Motor neuron (in vitro differentiated cells): Measurements from ENCODE around the gene FAM24A. TPM values are rescaled to one million over a fixed set of nuclear protein-coding genes. Genes with fewer than 3 reads are reported as not detected.
"Not testable (repeated sequence)": the region's sequence is repeated elsewhere in the genome, so short reads cannot be mapped to it uniquely, and the experiment has no call there.

Experiments
- ATAC-seq, 8 experiments: fragments of 200-7000 bp; cut with Tn5 transposase; replicated peaks in 6 of 8; 2 replicates each; pipeline ENCODE4 v1.8.0; 2021; ENCODE audit warnings: mild to moderate bottlenecking in 8 of 8, moderate library complexity in 8 of 8
- H3K27ac ChIP-seq, 2 donors: fragments of 250-450 bp; sonication (Bioruptor Pico); 2 replicates each; pipeline ENCODE4 v1.9.0; 2021; ENCODE audit warnings: antibody characterized with exemption in 2 of 2, mild to moderate bottlenecking in 2 of 2, moderate library complexity in 1 of 2
- H3K4me1 ChIP-seq, 2 donors: fragments of 250-450 bp; sonication (Bioruptor Pico); replicated peaks in 1 of 2; 2 replicates each; pipeline ENCODE4 v1.6.1; 2021; ENCODE audit warnings: antibody characterized with exemption in 2 of 2, mild to moderate bottlenecking in 2 of 2, moderate library complexity in 1 of 2
- H3K4me3 ChIP-seq, 5 donors: fragments of 250-450 bp; sonication (Bioruptor Pico); 2 replicates each; pipeline ENCODE4 v1.9.0; 2021; ENCODE audit warnings: antibody characterized with exemption in 5 of 5, mild to moderate bottlenecking in 5 of 5, moderate library complexity in 4 of 5
- WGBS, 10 experiments: fragments of 450-650 bp; shearing (Covaris generic); methylation state at CpG; one replicate each; pipeline ENCODE4 v1.0.0; 2022; 5-methylcytosine and 5-hydroxymethylcytosine counted together
- in situ Hi-C, 9 experiments: fragments of 400-800 bp; cut with MboI; loops; one replicate each; pipeline ENCODE4 v1.15.0; 2021; ENCODE audit warnings: low sequenced_read_pairs in 9 of 9, low pct_unique_long_range_greater_than_20kb in 2 of 9; ENCODE audit not compliant: unreplicated experiment in 9 of 9
- total RNA-seq, 8 experiments: library from RNA; unstranded; fragments of 300-600 nt; gene quantifications; 2 replicates each; pipeline versions ENCODE4 v1.2.3 to v1.2.4, GENCODE V29; 2022

FAM24A gene
- total RNA-seq, 8 experiments from 2014 or later = not detected

DNA sequence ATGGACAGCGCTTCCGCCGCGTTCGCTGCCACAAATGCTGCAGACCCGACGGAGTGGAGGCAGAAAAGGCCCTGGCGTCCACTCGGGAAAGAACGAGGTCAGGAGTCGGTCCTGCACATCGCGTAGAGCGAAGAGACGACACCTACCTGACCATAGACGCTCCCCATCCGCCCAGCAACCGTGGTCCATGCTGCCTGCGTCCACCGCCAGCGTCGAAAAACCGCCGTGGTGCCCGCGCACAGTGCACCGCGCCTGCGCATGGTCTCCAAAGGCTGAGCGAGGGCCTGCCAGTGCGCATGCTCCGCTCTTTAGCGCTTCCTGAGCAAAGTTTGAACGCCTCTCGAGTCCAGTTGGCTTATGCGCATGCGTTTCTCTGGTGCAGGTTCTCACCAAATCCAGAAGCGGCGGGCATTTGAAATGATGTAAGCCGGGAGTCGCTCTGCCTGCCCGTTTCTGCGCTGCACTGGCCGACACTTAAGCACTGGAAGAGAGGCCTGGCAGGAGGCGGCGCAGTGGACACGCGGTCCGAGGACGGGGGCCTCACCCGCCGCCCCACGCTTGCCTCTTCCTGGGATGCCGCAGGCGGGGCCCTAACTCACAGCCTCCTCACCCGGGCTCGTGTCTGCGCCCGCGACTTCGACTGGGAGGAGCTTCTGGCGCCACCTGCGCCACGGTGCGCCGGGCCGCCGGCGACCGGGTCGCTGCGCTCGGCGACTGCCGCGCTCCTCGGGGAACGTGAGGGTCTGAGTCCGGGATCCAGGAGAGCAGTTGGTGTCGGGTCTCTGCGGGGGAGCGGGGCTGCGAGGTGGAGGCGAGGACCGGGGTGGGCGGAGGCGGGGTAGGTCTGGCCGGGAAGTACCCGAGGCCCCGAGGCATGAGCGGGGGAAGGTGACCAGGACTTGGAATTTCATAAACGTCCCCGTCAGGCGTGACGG is 30.8 kb upstream of the FAM24A start, which contains the start of gene FAM24B:
FAM24B (minus strand) TSS at position 243 of the 935 bp plus-strand sequence. CDS start 29,066 bp downstream, outside the sequence.
- ATAC-seq = peak; percentile 69 to 95 (median 92)
- in situ Hi-C loops = no loop called here
- WGBS, 10 experiments = 0 to 93% (median 40%) methylated on average over 5 to 30 of the region's 95 CpGs; no CpG with 5 or more reads in 2 of the 10 experiments
- H3K4me1 ChIP-seq = peaks cover 16 to 28% of the 10 kb centered on the region in 2 donors
- H3K27ac ChIP-seq = peak within 1 kb of the TSS; percentile 26 to 61
- H3K4me3 ChIP-seq = peak within 1 kb of the TSS; percentile 33 to 63 (median 54)

DNA sequence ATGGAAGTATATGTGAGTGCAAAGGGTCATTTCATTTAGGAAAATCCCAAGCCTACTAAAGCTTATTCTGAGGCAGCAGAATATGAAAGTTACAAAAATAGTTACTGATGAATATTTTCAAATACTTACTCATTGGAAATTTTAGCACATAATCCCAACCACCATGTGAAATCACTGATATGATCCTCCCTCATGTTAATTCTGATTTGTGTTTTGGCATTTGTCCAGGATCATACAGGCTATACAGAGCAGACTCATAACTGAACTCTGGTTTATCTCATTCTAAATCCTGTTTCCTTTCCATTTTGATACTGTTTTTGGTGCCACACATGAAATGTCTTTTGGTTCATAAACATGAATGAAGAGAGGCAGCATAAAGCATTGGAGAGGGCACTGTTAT is 27.6 kb upstream of the FAM24A start:
- Histone ChIP-seq H3K4me1 (peaks cover 0 to 9% of the 10 kb centered on the region in 2 donors), H3K27ac (no peak overlapping the region), H3K4me3 (no peak overlapping the region)
- no peak for ATAC-seq
- in situ Hi-C loops = no loop called here

DNA sequence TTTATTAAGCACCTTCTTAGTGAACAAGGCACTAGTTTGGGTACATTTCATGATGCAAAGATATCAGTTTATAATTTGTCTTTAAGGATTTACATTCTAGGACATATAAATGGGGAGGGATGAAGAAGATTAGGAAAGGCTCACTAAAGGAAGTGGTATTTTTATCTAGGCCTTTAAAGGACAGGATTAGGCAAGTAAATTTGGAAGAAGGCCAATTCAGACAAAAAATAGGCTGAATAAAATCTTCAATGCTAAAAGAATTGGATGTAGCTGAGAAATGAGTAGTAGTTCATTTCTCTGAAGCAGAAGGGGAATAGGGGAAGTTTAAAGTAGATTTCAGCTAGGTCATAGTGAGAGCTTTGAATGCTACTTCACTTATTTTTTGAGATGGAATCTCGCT is 26.2 kb upstream of the FAM24A start:
- in situ Hi-C loops = no loop called here
- no peak overlapping the region for H3K27ac ChIP-seq
- H3K4me3 ChIP-seq = no peak overlapping the region
- H3K4me1 ChIP-seq = no peaks in the 10 kb centered on the region
- WGBS, 10 experiments = 91 to 100% (median 96%) methylated on average over 1 of the region's 1 CpG; no CpG with 5 or more reads in 6 of the 10 experiments
- no peak for ATAC-seq

- in situ Hi-C loops = no loop called here
Observed at GRCh38 chr10:122894261-122894944, 16.0 kb upstream of the FAM24A start.

DNA sequence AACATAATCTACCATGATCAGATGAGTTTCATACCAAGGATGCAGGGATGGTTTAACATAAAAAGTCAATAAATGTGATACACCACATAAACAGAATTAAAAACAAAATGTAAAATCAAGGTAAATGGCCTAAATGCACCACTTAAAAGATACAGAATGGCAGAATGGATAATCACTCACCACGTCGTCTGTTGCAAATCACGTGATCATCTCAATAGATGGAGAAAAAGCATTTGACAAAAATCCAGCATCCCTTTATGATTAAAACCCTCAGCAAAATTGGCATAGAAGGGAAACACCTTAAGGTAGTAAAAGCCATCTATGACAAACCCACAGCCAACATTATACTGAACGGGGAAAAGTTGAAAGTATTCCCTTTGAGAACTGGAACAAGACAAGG is 6.5 kb upstream of the FAM24A start:
- ATAC-seq, H3K4me3 ChIP-seq, in situ Hi-C loops, H3K4me1 ChIP-seq, H3K27ac ChIP-seq: not testable (repeated sequence)
- WGBS, 10 experiments = 24 to 100% (median 80%) methylated on average over 3 to 4 of the region's 4 CpGs; no CpG with 5 or more reads in 3 of the 10 experiments

More at GRCh38 chr10:122894261-122894944, 16.0 kb upstream of the FAM24A start:
- Histone ChIP-seq H3K4me3 (no peak overlapping the region), H3K4me1 (no peaks in the 10 kb centered on the region), H3K27ac (no peak overlapping the region)
- ATAC-seq = no peak
- WGBS, 10 experiments = 72 to 98% (median 90%) methylated on average over 3 to 5 of the region's 5 CpGs; no CpG with 5 or more reads in 1 of the 10 experiments

GRCh38 chr10:122911889-122912484 is 1.6 kb downstream of the FAM24A start:
- no peaks in the 10 kb centered on the region for H3K4me1 ChIP-seq
- no peak overlapping the region for H3K27ac ChIP-seq
- peak; percentile 29 to 93 (median 58) for ATAC-seq
- in situ Hi-C loops = no loop called here
- 0 to 60% (median 20%) methylated on average over 1 to 4 of the region's 5 CpGs; no CpG with 5 or more reads in 3 of the 10 experiments for WGBS, 10 experiments
- no peak overlapping the region for H3K4me3 ChIP-seq

- no peak overlapping the region for H3K4me3 ChIP-seq
- no peaks in the 10 kb centered on the region for H3K4me1 ChIP-seq
- WGBS, 10 experiments = no CpG with 5 or more reads among the region's 2 CpGs
- no peak overlapping the region for H3K27ac ChIP-seq
- no peak for ATAC-seq
- in situ Hi-C loops = no loop called here
Observed at GRCh38 chr10:122915700-122916099, 5.3 kb downstream of the FAM24A start.

DNA sequence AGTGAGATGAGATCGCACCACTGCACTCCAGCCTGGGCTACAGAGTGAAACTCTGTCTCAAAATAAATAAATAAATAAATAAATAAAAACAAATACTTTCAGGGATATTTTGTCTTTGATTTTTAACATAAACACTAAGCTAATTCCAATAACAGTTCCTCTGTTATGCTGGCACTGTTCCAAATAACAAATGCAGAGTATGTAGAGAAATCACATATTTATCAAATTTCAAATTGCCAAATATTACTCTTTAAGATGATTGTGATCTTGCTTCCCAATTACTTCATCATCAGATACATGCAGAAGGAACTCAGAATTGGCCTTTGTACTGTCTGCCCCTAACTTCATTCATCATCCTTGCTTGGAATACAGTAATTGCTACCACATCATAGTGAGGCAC is 19.7 kb downstream of the FAM24A start:
- in situ Hi-C loops = no loop called here
- Histone ChIP-seq H3K27ac (no peak overlapping the region), H3K4me3 (no peak overlapping the region), H3K4me1 (no peaks in the 10 kb centered on the region)
- ATAC-seq = no peak
- WGBS, 10 experiments = 100% methylated on average over 1 of the region's 1 CpG; no CpG with 5 or more reads in 6 of the 10 experiments

DNA sequence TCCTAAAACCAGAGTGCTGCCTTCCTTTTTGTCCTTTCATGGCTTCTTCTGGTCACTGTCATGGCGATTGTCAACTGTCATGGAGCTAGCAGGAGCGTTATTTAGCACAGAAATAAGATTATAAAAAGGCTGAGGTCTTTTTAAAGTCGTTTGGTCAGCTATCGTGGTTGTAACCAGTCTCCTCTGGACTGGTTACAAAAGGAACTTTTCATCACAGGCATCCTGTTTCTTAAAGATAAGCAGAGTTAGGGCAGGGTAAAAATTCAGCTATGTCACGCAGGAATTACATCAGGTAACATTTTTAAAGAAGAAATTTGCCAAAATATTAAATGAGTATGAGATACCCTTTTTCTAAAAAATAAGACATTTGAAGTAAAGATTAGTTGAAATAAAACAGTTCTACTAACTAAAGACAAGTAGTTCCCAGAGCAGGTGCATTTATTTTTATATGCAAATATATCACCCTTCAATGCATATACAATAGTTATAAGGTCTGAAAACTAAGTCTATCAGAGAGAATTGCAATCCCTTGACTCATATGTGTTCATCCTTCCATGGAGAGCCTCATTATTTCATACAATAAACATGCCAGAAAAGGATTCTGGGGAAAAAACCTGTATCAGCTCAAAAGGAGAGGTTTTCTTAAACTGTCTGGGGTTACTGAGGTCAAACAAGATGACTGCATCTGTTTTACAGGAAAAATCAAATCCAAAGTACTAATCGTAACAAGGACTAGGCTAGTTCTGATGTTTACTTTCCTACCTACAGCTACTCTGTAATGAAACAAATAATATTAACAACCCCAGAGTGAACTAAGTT is 20.9 kb downstream of the FAM24A start:
- peak in 1 of 8 experiments; percentile 22 for ATAC-seq
- 73 to 100% (median 81%) methylated on average over 4 to 6 of the region's 6 CpGs for WGBS, 10 experiments
- Histone ChIP-seq H3K4me3 (no peak overlapping the region), H3K27ac (no peak overlapping the region), H3K4me1 (no peaks in the 10 kb centered on the region)
- in situ Hi-C loops = no loop called here

DNA sequence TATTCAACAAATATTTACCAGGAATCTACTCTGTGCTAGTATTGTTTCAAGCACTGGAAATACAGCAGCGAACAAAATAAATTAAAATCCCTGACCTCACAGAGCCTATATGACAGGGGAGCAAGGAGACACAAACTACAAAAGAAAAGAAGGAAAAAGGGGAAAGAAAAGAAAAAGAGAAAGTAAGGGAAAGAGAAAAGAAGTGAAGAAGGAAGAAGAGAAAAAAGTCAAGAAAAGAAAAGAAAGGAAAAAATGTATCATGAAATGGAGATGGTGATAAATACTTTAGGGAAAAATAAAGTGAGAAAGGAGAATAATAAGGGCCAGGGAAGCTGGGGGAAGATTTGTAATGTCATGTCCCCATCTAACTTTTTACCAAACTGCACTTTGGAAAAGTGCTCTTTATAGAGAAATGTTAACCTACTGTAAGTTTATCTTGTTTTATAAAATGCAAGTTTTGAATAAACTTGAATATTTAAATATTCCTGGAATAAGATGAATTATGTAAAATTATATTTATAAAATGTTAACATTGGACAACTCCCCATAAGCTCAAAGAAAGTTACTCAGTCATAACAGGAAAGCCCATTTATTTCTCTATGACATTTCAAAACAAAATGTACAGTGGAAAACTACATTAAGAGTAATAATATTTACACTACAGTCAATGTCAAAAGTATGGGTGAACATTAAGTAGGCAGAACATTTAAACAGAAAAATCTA is 28.9 kb downstream of the FAM24A start:
- in situ Hi-C loops = no loop called here
- Histone ChIP-seq H3K4me1 (no peaks in the 10 kb centered on the region), H3K27ac (no peak overlapping the region), H3K4me3 (no peak overlapping the region)
- WGBS, 10 experiments = 52 to 100% (median 98%) methylated on average over 1 of the region's 1 CpG; no CpG with 5 or more reads in 2 of the 10 experiments
- ATAC-seq = peak in 3 of 8 experiments; percentile 54 to 75 (median 56)

DNA sequence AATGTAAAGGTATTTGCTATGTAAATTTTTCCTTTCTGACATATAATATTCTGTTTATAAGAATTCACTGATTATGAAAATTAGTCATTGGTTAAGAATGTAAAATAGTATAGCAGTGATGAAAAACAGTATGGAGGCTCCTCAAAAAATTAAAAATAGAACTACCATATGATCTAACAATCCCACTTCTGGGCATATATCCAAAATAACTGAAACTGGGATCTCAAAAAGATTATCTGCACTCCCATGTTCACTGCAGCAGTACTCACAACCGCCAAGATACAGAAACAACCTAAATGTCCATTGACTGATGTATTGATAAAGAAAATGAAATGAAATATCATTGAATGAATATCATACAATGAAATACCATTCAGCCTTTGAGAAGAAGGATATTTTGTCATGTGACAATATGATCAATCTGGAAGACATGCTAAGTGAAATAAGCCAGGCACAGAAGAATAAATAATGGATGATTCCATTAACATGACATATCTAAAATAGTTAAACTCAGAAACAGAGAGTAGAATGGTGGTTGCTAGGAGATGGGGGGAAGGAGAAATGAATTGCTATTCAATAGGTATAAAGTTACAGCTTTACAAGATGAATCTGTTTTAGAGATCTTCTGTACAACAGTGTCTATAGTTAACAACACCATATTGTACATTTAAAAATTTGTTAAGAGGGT is 29.6 kb downstream of the FAM24A start:
- ATAC-seq = peak in 4 of 8 experiments; percentile 43 to 73 (median 69)
- Histone ChIP-seq H3K4me3 (no peak overlapping the region), H3K27ac (no peak overlapping the region), H3K4me1 (no peaks in the 10 kb centered on the region)
- 44 to 100% (median 88%) methylated on average over 1 of the region's 1 CpG; no CpG with 5 or more reads in 1 of the 10 experiments for WGBS, 10 experiments
- in situ Hi-C loops = no loop called here
